GM18873 (cell line): Measurements from ENCODE around the gene GPR62.
A peak's percentile ranks its signal among the peaks of the same experiment; 100 is the strongest.
"Not testable (repeated sequence)": the region's sequence is repeated elsewhere in the genome, so short reads cannot be mapped to it uniquely, and the experiment has no call there.

Source experiments
- ATAC-seq: cut with Tn5 transposase; IDR thresholded peaks from one replicate; pipeline ENCODE4 v1.9.1; 2021; ENCODE audit warnings: mild to moderate bottlenecking, moderate library complexity, moderate number of reproducible peaks; ENCODE audit not compliant: unreplicated experiment, low FRiP score

GPR62 gene

DNA sequence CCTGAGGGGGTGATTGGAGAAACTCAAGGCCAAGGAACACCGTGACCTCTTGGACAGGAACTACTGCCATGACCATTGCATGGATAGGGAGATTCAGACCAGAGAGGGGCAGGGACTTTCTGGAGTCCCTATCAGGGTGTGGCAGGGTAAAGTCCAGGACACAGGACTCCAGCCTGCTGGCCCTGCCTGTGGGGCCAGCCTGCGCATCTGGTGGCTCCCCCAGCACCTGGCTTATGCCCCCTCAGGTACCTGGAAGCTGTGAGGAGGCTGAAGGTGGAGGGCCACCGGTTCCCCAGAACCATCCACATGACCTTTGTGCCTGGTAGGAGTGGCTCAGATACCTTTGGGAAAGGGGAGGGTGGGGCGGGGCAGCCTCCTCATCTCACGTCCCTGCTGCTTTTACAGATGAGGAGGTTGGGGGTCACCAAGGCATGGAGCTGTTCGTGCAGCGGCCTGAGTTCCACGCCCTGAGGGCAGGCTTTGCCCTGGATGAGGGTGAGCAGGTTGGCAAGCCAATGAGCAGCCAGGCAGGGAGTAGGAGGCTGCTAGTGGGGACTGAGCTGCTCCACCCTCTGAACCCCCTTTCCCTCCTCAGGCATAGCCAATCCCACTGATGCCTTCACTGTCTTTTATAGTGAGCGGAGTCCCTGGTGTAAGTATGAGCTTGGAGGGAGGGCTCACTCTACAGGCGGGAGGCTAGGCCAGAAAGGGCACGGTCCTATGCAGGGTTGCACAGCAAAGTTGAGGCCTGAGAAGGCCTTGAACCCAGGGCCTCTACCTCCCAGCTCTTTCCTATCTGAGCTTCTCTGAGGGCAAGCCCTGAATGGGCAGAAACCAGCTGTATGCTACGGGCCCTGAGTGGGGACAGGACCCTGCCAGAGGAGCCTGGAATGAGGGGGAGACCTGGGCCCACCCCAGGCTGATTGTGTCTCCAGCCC, 31.1 kb downstream of the GPR62 start:
- no peak for ATAC-seq

DNA sequence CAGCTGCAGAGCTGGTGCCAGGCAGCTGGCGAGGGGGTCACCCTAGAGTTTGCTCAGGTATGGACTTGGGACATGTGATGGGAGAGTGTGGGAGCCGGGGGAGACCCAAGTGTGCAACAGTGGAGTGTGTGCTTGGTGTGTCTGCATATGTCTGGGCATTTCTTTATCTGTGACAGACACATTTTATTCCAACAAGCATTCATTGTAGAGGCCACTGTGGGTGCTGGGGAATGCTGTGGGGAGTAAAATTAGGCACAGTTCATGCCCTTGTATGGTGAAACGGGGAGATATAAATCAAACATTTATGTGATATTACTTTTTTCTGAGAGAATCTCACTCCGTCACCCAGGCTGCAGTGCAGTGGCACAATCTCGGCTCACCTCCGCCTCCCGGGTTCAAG, 32.4 kb downstream of the GPR62 start:
- no peak for ATAC-seq

DNA sequence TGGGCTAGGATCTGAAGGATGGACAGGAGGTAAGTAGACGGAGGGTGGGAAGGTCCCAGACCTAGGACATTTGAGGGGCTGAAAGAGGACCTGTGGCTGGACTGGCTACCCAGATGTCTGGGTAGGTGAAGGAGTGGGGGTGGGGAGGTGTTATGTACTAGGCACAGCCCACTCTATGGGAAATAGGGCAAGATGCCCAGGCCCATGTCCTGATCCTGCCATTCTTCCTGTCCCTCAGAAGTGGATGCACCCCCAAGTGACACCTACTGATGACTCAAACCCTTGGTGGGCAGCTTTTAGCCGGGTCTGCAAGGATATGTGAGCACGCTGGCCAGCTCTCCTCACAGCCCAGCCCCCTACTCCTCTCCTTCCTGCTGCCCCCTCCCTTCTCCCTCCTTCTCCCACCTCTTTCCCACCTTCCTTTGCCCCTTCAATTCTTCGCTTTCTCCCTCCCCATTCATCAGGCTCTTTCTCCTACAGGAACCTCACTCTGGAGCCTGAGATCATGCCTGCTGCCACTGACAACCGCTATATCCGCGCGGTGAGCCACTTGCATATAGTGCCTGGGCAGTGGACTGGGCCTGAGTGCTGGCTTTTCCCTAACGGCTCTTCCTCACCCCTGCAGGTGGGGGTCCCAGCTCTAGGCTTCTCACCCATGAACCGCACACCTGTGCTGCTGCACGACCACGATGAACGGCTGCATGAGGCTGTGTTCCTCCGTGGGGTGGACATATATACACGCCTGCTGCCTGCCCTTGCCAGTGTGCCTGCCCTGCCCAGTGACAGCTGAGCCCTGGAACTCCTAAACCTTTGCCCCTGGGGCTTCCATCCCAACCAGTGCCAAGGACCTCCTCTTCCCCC, 33.3 kb downstream of the GPR62 start:
- ATAC-seq: no peak

DNA sequence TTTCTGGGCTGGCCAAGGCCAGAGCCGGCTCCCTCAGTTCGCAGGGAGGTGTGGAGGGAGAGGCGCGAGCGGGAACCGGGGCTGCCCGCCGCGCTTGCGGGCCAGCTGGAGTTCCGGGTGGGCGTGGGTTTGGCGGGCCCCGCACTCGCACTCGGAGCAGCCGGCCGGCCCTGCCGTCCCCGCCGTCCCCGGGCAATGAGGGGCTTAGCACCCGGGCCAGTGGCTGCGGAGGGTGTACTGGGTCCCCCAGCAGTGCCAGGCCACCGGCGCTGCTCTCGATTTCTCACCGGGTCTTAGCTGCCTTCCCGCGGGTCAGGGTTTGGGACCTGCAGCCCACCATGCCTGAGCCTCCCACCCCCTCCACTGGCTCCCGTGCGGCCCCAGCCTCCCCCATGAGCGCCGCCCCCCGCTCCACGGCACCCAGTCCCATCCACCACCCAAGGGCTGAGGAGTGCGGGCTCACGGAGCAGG, 35.4 kb downstream of the GPR62 start:
- not testable (repeated sequence) for ATAC-seq

DNA sequence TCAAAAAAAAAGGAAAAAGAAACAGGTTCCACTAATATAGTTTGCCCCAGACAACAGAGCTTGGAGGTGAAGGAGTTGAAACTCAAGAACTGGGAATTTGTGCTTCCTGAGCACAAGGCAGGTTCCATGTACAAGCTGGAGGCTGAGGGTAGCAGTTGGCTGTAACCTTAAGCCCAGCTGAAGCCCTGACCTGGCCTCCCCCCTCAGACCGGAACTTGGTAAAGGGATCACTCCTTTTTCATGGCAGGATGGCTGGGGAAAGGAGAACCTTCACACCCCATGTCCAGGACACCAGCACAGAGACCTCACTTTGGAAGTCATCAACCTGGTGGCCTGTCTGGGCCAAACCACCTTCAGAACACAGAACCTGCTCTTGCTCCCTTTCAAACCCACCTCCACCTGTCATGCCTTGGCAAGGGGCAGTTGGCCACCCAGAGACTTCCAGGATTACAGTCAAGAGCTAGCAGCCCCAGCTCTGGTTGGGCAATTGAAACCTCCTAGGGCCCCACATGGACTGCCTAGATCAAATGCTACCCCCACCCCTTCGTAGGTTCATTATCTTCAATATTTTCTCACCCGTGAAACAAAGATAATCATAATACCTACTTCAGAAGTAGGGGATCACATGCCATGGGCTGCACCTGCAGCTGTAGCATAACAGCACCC, 37.0 kb downstream of the GPR62 start:
- ATAC-seq: no peak

DNA sequence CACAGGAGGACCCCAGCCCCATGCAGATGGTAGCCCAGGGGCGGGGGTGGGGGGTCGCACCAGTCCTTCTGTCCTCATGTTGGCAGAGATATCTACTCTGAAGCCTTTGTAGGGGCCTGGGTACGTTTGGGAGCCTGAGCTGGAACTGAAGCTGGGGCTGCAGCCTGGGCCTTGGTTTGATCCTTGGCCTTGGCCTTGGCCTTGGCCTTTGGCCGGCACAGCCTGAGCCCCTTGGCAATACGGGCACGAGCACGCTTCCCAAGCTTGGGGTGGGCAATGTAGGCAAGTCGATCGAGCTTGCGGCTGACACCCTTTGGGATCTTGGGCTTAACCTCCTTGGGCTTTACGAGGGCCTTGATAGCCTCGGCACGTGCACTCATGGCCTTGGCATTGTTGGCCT, 38.5 kb downstream of the GPR62 start:
- ATAC-seq: not testable (repeated sequence)

DNA sequence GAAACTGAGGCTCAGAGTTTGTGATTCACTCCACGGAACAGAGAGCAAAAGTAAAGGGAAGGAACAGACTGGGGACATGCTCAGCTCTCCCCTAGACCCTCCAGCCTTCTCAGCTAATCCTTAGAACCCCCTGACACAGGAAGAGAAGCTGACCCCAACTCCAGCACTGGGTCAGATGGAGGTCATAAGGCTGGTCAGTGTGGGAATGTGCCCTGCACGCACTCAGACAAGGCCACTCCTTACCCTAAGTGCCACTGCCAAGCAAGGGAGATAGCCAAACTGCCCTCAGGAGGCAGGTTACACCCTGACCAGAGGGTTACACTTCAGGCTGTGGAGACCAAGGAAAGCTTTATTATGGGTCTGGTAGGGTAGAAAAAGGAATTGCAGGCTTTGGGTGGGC, 39.3 kb downstream of the GPR62 start:
- ATAC-seq: no peak

DNA sequence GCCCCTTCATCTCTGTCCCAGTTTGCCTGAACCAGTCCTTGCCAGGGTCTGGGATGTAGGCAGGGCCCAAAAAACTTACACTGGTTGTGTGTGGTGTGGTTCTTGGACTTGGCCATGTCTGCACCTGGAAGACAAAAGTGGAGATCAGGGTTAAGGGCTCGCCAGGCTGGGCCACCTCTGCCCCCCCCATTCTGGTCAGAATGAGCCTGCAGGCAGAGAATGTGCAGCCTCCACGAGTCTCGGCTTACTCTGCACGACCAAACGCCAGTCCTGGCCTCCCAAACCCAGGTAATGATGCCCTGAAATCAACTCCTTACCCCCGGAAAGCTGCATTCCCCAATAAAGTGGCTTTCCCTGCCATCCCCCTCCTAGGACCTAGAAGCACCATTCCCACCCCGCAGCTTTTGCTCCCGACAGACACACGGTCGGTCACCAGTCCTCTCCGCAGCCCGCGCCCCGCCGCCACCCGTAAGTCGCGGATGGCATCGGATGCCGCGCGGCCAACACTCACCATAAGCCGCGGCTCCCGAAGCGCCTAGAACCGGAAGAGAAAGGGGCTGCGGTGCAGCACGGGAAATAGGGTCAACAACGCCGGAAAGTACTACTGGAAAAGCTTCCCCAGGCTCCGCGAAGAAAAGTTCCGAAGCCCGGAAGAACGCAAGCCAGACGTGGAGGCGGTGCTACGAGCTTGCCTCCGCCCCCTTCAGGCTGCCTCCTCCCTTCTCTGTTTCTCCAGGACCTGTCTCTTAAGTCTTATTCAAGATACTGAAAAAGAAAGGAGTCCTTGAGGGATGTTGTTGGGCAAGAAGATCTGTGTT, 40.4 kb downstream of the GPR62 start, which contains the start of gene RPL29:
Gene RPL29 (minus strand): TSS at position 550 of the 818 bp plus-strand sequence. CDS start 434 bp downstream, at position 116.
- peak; percentile 80 for ATAC-seq

DNA sequence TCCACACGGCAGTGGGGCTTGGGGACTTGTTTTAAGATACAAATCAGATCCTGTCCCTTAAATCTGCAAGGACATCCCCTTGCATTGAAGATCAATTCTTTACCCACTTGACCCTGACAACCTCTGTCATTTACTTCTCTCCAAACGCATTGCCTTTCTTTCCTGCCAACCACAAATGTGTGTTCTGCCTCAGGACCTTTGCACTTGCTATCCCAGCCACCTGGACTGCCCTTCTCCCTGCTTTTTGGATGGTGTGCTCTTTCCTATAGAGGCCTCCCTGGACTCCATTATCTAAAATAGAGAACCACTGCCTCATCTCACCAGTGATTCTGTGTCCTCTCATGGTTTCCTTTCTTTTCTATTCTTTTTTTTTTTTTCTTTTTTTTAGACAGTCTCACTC, 42.0 kb downstream of the GPR62 start:
- no peak for ATAC-seq

DNA sequence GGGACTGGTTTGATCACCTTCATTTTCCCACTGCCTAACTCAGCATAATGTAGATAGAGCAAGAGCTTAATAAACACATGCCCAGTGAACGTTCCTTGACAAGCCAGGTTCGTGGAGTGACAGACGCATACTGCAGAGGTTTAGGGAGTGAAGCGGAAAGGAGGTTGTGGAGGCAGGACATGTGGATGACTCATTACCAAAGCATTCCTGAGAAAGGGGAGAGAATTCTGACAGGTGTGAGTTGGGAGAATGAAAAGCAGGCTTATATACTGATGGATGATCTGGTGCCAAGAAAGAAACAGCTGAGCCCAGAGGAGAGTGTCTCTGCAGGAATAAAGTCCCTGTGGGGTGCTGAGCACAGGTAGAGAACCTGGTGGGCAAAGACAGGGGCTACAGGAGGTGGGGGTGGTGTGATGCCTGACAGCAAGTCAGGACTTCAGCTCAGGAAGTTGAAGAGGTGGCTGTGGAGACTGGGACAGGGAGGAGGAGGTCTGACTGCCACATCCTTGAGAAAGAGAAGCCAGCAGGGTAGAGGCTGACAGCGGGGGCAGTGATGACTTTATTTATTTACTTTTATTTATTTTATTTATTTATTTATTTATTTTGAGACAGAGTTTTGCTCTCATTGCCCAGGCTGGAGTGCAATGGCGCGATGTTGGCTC, 42.9 kb downstream of the GPR62 start:
- ATAC-seq: no peak

DNA sequence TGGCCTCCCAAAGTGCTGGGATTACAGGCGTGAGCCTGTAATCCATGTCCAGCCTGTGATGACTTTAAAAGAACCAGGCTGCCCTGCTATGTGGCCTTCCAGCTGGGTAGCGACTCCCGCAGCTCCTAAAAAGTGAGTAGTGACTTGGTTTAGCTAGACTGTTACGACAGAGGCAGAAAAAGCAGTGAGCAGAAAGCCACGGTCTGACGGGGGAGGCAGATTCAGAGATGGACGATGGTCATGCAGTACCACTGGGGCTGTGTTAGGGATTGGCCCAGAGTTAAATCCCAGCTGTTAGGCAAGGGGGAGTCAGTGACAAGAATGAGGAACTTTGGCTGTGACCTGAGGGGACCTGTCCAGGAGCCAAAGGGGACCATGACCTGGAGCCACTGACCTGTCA, 43.6 kb downstream of the GPR62 start:
- no peak for ATAC-seq

DNA sequence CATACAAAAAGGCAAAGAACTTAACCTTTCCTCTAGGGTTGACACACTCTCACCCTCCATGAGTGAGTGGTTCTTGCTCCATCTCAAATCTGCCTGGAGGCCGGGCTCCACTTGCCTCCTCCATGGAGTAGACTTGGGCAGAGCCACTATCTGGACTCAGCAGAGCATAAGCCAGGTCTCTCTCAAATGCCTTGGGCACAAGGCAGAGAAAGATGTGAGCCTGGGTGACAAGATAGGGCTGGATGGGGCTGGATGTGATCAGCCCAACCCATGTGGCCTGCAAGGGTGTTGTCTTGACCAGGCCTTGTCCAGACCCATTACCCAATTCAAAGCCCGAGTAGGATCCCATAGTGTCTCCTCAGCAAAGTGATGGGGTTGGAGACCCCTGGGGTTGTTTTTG, 44.7 kb downstream of the GPR62 start:
- ATAC-seq: no peak

DNA sequence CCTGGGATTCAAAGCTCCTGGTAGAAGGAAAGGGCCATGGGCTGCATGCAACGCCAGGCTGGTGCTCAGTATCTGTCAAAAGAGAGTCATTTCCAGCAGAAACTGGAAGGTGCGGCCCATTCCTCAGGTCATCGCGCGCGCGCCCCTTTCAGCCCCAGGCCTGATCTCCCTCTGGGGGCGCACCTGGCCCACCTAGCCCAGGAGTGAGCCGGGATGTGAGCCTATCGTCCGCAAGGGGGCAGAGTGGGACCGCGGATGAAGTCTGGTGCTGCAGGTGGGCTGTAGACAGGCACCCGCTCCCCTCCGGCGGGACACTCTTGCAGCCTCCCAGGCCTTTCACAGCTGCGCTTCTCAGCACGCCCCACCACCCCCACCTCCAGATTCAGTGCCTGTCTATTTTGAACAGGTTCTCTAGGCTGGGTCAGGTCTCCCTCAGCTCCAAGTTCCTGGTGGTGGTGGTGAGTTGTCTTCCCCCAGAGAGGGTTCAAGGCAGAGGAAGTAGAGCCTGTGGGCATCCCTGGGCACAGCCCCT, 46.3 kb downstream of the GPR62 start:
- ATAC-seq: no peak

DNA sequence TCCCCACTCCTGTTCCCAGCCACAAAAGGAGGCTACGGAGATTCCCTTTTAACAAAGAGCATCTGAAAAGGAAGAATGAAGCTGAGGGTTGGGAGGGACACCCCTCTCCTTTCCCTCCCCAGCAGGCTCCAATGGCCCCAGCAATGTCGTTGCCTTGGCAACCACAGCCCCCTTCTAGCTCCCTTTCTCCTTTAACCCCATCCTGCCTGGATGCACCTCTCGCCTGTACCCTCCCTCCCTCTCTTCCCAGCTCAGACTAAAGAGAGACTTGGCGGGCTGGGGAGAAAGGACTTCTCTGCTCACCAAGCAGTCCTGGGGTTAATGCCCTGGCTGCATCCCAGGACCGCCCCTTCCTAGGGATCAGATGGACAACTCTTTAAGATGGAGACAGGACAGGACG, 47.6 kb downstream of the GPR62 start:
- ATAC-seq: no peak

DNA sequence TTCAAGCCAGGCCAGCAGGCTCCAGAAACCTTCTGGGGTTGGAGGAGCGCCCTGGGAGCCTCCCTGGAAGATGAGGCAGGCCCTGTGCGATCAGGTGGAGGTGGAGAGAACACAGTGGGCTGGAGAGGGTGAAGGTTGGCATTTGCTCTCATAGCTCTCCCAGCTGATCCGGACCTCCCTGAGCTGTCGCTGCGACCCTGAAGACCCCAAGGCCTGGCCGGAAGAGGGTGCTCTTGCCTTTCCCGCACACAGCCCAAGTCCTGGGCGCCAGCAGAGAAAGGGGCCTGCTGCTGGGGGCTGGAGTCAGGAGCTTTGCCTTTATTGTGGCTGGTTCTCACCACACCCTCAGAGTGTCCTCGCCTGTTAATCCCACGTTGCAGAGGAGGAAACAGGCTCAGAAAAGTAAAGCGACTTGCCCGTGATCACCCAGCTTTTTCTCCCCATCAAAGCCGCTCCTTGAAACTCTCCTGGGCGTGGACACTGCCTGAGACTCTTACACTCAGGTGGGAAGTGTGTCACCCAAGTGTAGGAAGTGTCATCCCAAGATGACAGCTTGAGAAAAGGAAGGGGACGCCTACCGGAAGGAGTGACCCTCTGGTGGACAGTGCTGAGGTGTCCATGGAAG, 49.1 kb downstream of the GPR62 start:
- ATAC-seq: no peak

DNA sequence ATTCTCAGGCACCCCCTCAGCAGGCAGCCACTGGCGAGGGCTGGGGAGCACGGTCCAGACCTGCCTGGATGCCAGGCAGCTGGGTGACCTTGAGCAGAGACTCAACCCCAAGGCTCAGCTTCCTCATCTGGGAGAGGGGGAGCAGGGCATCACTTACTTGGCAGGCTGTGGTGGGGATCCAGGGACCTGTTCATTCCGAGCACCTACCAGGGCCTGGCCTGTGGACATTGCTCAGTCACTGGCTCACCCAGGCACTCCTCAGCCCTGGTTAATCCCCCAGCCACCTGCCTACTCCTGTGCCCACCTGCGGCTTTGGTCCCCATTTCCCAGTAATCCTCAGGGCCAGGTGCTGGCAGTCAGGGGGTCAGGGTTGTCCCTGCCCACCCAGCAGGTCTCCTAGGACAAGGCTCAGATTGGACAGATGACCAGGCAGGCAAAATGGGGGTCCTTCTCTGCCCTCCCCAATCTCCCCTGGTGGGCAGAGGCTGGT, 49.8 kb downstream of the GPR62 start:
- ATAC-seq: no peak

DNA sequence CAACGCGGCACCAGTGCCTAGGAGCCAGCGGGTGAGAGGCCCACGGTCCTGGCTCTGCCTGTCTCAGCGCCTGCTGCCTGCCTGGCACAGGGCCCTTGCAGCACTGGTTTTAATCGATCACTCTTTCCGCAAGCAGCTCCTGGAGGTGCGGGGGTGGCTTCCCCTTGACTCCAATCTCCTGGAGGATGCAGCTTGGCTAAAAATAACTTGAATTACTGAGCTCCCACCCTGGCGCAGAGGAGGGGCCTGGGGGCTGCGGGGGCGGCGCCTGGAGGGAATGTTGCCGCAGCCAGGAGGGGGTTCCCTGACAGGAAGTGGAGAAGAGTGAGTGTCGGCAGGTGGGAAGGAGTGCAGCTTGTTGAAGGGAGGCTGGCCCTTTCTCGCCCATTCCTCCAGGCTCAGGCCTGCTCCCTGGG, 50.4 kb downstream of the GPR62 start:
- no peak for ATAC-seq

DNA sequence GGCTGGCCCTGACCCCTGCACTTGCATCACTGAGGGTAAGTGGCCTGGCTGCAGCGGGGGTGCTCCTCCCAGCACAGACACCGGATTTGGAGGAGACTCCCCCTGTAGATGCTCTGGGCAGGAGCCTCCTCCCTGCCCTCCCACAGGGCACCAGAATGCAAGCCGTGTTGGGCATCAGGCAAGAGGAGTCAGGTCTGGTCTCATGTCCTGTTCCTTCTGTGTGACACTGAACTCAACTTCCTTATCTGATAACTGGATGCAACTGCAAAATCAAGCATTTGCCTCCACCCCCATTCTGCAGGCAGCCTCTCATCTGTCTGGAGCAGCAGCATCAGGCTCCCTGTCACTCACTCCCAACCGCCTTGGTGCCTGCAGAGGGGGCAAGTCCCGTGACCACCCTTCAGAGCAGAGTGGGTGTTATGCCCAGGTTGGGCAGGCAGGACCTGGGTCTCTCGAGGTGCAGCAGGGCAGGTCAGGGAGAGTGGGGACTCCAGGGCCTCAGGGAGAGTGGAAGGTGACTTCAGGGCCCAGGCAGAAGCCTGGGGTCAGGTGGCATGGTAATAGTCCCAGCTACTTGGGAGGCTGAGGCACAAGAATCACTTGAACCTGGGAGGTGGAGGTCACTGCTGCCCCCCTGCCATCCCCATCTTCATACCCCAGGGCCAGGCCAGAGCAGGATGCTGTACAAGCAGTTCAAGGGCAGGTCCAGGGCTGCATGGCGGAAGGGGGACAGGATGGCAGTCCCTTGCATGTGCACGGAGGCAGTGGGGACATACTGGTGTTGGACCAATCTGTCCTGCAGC, 51.0 kb downstream of the GPR62 start:
- no peak for ATAC-seq
